Measurements from ENCODE around the gene TMEM108. TPM values are rescaled to one million over a fixed set of nuclear protein-coding genes. Genes with fewer than 3 reads are reported as not detected.

The TMEM108 gene
- total RNA-seq, 2 experiments from 2014 or later, result not detected

DNA sequence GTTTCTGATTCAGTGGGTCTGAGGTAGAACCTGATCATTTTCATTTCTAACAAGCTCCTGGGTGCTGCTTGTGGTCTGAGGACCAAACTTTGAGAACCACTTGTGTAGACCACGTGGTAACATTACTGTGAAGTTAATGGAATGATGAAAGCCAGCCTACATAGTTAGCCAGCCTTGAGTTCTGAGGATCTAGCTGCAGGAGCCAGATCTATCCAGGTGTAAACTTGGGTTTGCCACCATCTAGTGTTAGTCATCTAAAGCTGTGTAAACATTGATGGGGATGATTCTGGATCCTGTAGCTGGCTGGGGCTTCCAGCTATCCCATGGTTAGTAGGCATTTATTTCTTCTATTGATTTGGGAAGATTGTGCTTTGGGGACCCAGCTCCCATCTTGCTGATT, 170.0 kb downstream of the TMEM108 start:
- ChIA-PET CTCF (no interaction called here), POLR2A (no interaction called here)

DNA sequence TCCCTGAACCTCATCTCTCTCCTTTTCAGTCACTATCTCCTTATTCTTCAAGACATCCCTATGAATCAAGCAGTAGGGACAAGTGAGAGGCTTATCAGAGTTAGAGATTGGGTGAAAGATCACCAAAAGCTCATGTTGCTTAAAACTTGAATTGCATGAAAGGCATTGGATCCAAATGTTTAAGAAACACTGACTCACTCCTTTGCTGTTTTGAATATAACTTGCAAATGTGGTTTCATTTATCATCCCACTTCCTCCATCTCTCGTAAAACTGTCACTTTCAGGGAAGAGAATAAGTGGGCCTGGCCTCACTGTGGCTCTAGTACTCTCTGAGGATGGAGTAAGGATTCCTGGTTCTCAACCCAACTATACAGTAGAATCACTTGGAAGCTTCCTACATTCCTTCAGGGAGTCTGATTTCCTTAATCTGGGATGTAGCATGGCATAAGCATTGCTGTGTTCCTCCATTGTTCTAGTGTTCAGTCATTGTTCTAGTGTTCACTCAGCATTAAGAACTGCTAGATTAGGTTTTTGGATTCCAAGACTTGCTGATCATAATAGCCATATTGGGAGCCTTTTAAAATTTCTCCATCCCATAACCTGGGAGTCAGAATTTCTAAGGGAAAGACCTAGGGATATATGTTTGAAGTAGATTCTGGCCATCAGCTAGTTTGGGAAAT, 171.8 kb downstream of the TMEM108 start:
- ChIA-PET POLR2A (no interaction called here), CTCF (no interaction called here)

GRCh38 chr3:133210656-133211055, 172.5 kb downstream of the TMEM108 start:
- CTCF ChIA-PET, result no interaction called here
- POLR2A ChIA-PET, result no interaction called here

DNA sequence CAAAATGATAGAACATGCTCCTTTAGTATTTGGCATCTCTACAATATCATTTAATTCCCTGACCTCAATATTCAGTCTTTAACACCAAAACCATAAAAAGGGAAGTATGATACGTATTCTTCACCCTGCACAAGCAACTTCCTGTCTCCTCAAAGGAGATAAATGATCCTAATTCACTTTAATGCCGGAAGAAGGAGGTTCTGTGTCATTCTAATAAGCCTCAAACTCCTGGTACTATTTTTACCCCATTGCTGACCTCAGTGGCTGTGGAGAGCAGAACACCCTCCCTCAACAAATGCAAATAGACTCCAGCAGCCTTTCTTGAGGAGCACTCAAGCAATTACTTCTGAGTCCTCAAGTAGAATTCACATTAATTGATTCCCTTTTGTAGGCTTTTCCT, 173.3 kb downstream of the TMEM108 start:
- CTCF ChIA-PET, result no interaction called here
- POLR2A ChIA-PET, result no interaction called here

- ChIA-PET CTCF (no interaction called here), POLR2A (no interaction called here)
These were observed 173.7 kb downstream of the TMEM108 start for GRCh38 chr3:133211856-133212255.

GRCh38 chr3:133213937-133214336, 175.7 kb downstream of the TMEM108 start:
- ChIA-PET CTCF (no interaction called here), POLR2A (no interaction called here)

- ChIA-PET POLR2A (no interaction called here), CTCF (no interaction called here)
These were observed 189.6 kb downstream of the TMEM108 start for GRCh38 chr3:133227813-133228212.

- POLR2A ChIA-PET, result no interaction called here
- CTCF ChIA-PET, result no interaction called here
These were observed 192.0 kb downstream of the TMEM108 start for GRCh38 chr3:133230195-133230594.

GRCh38 chr3:133236901-133237300, 198.7 kb downstream of the TMEM108 start:
- POLR2A ChIA-PET, result no interaction called here
- CTCF ChIA-PET, result no interaction called here

DNA sequence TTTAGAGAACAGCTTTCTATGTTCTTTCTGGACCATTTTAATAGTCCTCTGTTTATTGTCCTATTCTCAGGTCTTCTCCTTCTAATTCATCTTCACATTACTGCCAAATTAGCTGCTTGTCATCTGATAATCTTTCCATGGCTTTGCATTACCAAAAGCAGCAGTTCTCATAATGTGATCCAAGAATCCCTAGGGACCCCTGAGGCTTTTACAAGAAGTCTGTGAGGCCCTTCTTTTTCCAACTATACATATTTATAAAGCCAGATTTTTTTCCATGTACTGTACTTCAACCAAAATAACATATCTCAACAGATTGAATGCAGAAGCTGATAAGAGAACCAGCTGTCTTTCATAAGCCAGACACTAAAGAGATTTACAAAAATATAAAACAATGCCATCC, 199.2 kb downstream of the TMEM108 start:
- POLR2A ChIA-PET, result no interaction called here
- CTCF ChIA-PET, result no interaction called here

GRCh38 chr3:133238015-133238414, 199.8 kb downstream of the TMEM108 start:
- ChIA-PET CTCF (no interaction called here), POLR2A (no interaction called here)

DNA sequence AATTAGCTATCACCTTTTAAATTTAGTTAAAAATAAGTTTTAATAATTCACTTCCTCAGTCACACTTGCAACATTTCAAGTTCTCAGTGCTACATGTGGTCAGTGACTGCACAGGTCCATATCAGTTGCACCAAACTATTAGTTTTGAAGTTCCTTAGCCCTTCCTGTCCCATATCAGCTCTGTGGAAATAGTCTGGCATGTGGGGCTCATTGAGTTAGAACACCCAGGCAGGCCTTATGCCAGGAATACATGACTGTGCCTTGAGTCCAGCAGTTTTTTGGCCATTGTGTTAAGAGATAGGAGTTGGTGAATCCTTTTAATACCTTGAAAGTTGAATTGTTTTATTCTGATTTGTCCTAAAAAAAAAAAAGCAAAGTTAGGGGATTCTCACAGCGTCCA, 207.9 kb downstream of the TMEM108 start:
- CTCF ChIA-PET, result no interaction called here

DNA sequence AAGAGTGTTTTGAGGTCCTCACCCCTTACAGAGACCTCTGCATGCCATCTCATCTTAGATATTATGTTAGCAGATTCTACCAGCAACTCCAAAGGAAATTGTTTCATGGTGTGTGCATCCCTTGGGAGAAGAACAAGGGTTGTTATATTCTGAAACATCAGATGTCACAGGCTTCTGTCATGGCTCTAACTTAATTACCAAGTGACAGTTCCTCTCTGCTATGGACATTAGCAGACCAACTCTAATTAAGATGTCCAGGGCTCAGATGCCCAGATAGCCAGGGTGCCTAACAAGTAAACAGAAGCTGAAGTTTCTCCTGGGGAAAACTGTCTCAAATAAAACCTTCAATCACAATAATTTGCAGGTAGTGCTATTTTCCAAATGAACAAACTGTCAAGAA, 208.6 kb downstream of the TMEM108 start:
- ChIA-PET POLR2A (no interaction called here), CTCF (no interaction called here)

More for the DNA sequence above, 207.9 kb downstream of the TMEM108 start:
- POLR2A ChIA-PET, result no interaction called here

DNA sequence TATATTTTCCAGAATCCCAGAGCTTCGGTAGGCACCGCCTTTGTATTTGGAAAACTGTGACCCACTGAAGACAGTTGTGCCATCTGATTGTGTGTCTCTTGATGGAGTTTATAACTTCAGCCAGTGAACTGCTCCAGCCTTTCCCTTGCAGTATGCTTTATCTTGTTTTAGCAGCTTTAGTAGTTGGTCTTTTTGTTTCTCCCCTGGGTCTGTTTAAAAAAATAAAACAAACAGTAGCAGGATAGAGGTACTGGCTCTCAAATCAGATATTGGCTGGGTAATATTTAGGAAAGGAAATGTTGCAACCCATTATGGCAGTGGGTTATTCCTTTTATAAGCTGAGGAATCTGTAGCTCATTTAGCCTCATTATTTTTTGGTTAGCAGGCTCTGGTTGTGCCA, 210.2 kb downstream of the TMEM108 start:
- CTCF ChIA-PET, result no interaction called here
- POLR2A ChIA-PET, result interaction anchor here (0.6 kb wide), 1 partner anchor 115 kb away, joined by 3 read pairs; no protein-coding TSS in a partner anchor

- ChIA-PET CTCF (no interaction called here), POLR2A (no interaction called here)
These were observed 211.3 kb downstream of the TMEM108 start for GRCh38 chr3:133249490-133249889.

DNA sequence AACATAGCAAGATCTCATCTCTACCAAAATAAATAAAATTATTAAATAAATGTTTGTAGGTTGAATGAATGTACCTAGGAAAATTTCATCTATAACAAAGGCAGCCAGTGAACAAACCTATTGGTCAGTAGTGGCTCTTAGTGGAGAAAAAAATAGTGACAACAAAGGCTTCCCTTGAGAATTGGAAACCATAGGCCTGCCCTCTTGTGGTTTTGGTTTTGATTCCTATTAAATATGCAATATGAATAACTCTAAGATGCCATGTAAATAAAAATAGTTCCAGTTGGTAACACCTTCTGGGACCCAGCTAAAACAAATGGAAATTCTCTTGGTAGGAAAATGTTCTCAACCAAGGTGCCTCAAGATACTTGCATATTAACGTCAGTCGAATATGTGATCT, 216.0 kb downstream of the TMEM108 start:
- ChIA-PET CTCF (no interaction called here), POLR2A (no interaction called here)

DNA sequence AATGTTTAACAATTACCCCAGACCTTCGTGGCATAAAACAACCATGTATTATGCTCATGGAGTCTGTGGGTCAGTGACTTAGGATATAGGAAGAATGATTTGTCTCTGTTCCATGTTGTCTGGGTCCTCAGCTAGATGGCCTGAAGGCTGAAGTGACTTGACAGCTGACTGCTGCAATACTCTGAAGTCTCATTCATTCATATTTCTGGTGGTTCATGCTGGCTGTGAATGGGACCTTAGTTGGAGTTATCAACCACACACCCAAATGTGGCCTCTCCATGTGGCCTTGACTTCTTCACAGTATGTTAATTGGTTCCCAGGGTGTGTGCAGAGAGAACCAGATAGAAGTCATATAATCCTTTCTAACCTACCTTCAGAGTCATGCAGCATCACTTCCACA, 216.5 kb downstream of the TMEM108 start:
- ChIA-PET CTCF (no interaction called here), POLR2A (no interaction called here)

GRCh38 chr3:133256787-133257483, 218.7 kb downstream of the TMEM108 start:
- ChIA-PET CTCF (no interaction called here), POLR2A (no interaction called here)

DNA sequence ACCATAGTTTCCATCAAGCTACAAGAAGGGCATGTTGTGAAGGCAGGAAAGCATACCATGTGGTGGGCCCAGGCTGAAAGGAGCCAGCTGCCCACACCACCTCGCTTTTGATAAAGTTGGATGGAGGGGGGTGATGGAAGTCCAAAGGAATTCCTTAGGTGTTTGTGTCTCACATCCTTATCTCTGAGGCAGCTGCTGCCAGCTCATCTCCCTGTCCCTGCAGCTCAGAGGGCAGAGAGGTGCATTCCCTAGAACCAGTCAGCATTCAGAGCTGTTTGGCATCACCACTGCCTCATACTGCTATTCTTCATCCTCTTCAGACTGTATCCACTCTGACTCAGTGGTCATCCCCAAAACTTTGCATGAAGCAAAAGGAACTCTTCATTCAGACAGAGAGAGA, 220.2 kb downstream of the TMEM108 start:
- POLR2A ChIA-PET, result no interaction called here
- CTCF ChIA-PET, result no interaction called here

DNA sequence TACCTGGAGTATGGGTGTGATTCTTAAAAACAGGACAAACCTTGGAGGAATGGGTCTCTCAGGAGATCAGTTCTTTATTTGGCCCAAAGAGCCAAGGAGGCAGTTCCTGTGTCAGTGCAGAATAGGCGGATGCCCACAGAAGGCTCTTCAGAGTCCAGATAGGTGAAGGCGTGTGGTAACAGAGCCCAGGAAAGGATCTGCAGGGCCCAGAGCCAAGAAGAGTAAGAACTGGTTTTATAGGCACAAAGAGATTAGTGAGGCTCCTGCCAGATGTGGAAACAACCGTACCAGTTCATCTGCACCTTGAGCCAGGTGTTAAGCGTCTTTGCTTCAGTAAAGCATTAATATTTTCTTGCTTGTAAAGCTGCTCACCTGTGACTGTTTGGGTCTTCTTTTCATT, 221.6 kb downstream of the TMEM108 start:
- ChIA-PET CTCF (no interaction called here), POLR2A (no interaction called here)

DNA sequence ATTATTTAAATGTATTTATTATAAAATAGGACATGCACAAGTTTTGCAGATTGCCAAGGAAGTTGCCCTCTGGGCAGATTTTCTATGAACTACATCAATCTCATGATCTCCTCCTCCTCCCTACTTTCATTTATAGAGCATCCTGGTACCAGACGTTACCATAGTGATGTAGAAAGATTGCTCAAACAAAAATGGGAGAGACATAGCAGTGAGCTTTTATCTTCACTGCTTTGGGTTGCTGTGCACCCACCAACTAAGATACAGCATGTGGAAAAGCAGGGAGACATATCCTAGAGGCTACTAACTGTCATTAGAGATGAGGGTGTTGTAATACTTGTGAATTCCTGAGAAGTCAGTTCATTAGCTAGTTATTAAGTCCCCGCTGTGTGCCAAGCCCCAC, 224.1 kb downstream of the TMEM108 start:
- CTCF ChIA-PET, result no interaction called here
- POLR2A ChIA-PET, result no interaction called here

GRCh38 chr3:133264920-133265319, 226.7 kb downstream of the TMEM108 start:
- CTCF ChIA-PET, result no interaction called here
- POLR2A ChIA-PET, result no interaction called here
